ENCODE results near the gene KTN1.

GRCh38 chr14:55547650-55548315 is 32.2 kb upstream of the KTN1 start:
- TF ChIP-seq POLR2A (IDR thresholded peaks at IDR 0.05; ENCODE audit: low read length) (no peak), GATA1 (IDR thresholded peaks at IDR 0.05; ENCODE audit: low read depth, low read length) (no peak)
